ENCODE measurements around the gene ISCU.

DNA sequence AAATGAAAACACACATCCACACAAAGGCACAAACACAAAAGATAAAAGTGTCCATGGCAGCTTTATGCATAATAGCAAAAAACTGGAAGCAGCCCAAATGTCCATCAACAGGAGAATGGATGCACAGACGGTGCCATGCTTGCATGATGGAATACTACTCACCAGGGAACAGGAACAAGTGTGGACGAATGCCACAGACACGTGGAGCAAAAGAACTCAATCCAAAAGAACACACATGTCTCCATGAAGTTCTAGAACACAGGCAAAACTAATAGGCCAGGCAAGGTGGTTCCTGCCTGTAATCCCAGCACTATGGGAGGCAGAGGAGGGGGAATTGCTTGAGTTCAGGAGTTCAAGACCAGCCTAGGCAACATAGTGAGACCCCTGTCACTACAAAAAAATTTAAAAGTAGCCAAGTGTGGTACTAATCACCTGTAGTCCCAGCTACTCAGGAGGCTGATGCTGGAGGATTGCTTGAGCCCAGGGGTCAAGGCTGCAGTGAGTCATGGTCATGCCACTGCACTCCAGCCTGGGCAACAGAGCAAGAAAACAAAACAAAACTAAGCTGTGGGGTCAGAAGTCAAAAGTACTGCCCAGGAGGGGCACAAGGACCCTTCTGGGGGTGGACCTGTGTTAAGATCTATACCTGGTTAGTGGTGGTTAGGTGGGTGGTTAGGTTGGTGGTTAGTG lies 42.7 kb downstream of the ISCU start:
- TF ChIP-seq, protein P1, sequence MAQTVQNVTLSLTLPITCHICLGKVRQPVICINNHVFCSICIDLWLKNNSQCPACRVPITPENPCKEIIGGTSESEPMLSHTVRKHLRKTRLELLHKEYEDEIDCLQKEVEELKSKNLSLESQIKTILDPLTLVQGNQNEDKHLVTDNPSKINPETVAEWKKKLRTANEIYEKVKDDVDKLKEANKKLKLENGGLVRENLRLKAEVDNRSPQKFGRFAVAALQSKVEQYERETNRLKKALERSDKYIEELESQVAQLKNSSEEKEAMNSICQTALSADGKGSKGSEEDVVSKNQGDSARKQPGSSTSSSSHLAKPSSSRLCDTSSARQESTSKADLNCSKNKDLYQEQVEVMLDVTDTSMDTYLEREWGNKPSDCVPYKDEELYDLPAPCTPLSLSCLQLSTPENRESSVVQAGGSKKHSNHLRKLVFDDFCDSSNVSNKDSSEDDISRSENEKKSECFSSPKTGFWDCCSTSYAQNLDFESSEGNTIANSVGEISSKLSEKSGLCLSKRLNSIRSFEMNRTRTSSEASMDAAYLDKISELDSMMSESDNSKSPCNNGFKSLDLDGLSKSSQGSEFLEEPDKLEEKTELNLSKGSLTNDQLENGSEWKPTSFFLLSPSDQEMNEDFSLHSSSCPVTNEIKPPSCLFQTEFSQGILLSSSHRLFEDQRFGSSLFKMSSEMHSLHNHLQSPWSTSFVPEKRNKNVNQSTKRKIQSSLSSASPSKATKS (CRISPR knock-in tag; IDR thresholded peaks at IDR 0.05), result no peak
- TF ChIP-seq BACH1 (tag; IDR thresholded peaks at IDR 0.05) (no peak), MYNN (IDR thresholded peaks at IDR 0.05) (no peak), MYNN (CRISPR knock-in tag; IDR thresholded peaks at IDR 0.05) (no peak), JUND (IDR thresholded peaks at IDR 0.05; ENCODE audit: borderline replicate concordance, low read depth, low read length) (no peak), JUND (tag; IDR thresholded peaks at IDR 0.05; ENCODE audit: borderline replicate concordance, low read depth, low read length) (no peak), YY1 (IDR thresholded peaks at IDR 0.05; ENCODE audit: borderline replicate concordance in 1 of 3, control insufficient read depth in 1 of 3, extremely low read depth in 1 of 3, insufficient read depth in 3 of 3, insufficient read length in 1 of 3, insufficient replicate concordance in 2 of 3, low read depth in 1 of 3, low read length in 2 of 3) (no peak), ZNF445 (CRISPR knock-in tag; IDR thresholded peaks at IDR 0.05; ENCODE audit: low read depth) (no peak), TCFL5 (CRISPR knock-in tag; conservative IDR thresholded peaks at IDR 0.05) (no peak), POLR2A (conservative IDR thresholded peaks at IDR 0.05) (no peak), TAF1 (IDR thresholded peaks at IDR 0.05; ENCODE audit: control insufficient read depth, extremely low read depth, insufficient read depth, low read length, severe bottlenecking) (no peak), EP300 (IDR thresholded peaks at IDR 0.05; ENCODE audit: low read length) (no peak)
- TF ChIP-seq, protein P2, sequence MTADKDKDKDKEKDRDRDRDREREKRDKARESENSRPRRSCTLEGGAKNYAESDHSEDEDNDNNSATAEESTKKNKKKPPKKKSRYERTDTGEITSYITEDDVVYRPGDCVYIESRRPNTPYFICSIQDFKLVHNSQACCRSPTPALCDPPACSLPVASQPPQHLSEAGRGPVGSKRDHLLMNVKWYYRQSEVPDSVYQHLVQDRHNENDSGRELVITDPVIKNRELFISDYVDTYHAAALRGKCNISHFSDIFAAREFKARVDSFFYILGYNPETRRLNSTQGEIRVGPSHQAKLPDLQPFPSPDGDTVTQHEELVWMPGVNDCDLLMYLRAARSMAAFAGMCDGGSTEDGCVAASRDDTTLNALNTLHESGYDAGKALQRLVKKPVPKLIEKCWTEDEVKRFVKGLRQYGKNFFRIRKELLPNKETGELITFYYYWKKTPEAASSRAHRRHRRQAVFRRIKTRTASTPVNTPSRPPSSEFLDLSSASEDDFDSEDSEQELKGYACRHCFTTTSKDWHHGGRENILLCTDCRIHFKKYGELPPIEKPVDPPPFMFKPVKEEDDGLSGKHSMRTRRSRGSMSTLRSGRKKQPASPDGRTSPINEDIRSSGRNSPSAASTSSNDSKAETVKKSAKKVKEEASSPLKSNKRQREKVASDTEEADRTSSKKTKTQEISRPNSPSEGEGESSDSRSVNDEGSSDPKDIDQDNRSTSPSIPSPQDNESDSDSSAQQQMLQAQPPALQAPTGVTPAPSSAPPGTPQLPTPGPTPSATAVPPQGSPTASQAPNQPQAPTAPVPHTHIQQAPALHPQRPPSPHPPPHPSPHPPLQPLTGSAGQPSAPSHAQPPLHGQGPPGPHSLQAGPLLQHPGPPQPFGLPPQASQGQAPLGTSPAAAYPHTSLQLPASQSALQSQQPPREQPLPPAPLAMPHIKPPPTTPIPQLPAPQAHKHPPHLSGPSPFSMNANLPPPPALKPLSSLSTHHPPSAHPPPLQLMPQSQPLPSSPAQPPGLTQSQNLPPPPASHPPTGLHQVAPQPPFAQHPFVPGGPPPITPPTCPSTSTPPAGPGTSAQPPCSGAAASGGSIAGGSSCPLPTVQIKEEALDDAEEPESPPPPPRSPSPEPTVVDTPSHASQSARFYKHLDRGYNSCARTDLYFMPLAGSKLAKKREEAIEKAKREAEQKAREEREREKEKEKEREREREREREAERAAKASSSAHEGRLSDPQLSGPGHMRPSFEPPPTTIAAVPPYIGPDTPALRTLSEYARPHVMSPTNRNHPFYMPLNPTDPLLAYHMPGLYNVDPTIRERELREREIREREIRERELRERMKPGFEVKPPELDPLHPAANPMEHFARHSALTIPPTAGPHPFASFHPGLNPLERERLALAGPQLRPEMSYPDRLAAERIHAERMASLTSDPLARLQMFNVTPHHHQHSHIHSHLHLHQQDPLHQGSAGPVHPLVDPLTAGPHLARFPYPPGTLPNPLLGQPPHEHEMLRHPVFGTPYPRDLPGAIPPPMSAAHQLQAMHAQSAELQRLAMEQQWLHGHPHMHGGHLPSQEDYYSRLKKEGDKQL (CRISPR knock-in tag; IDR thresholded peaks at IDR 0.05; ENCODE audit: borderline replicate concordance), result no peak
- TF ChIP-seq, protein P3, sequence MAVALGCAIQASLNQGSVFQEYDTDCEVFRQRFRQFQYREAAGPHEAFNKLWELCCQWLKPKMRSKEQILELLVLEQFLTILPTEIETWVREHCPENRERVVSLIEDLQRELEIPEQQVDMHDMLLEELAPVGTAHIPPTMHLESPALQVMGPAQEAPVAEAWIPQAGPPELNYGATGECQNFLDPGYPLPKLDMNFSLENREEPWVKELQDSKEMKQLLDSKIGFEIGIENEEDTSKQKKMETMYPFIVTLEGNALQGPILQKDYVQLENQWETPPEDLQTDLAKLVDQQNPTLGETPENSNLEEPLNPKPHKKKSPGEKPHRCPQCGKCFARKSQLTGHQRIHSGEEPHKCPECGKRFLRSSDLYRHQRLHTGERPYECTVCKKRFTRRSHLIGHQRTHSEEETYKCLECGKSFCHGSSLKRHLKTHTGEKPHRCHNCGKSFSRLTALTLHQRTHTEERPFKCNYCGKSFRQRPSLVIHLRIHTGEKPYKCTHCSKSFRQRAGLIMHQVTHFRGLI (CRISPR knock-in tag; IDR thresholded peaks at IDR 0.05), result no peak
- TF ChIP-seq, protein P4, sequence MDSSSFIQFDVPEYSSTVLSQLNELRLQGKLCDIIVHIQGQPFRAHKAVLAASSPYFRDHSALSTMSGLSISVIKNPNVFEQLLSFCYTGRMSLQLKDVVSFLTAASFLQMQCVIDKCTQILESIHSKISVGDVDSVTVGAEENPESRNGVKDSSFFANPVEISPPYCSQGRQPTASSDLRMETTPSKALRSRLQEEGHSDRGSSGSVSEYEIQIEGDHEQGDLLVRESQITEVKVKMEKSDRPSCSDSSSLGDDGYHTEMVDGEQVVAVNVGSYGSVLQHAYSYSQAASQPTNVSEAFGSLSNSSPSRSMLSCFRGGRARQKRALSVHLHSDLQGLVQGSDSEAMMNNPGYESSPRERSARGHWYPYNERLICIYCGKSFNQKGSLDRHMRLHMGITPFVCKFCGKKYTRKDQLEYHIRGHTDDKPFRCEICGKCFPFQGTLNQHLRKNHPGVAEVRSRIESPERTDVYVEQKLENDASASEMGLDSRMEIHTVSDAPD (CRISPR knock-in tag; IDR thresholded peaks at IDR 0.05), result no peak
